Mesenchymal stem cell (in vitro differentiated cells and primary cell): ENCODE results near the gene POU2AF2.

Source experiments
- DNase-seq: peaks from one replicate; pipeline ENCODE4 v3.0.0-alpha.2; 2013
- H2AFZ ChIP-seq: one replicate; pipeline ENCODE4 v1.6.1; 2013; ENCODE audit warnings: low read depth, mild to moderate bottlenecking, control low read depth, inconsistent platforms, low read length, moderate library complexity
- H2AK5ac ChIP-seq: 2 replicates; pipeline ENCODE4 v1.6.1; 2013; ENCODE audit warnings: low read length, moderate library complexity, mild to moderate bottlenecking, inconsistent platforms; ENCODE audit not compliant: severe bottlenecking
- H2BK120ac ChIP-seq: one replicate; pipeline ENCODE4 v1.6.1; 2013; ENCODE audit warnings: low read depth, mild to moderate bottlenecking, inconsistent platforms, low read length, moderate library complexity
- H2BK12ac ChIP-seq, 2 experiments: one replicate each; pipeline ENCODE4 v1.6.1; 2013; ENCODE audit warnings: inconsistent platforms in 2 of 2, low read length in 2 of 2, mild to moderate bottlenecking in 2 of 2, moderate library complexity in 2 of 2, control low read depth in 1 of 2
- H2BK15ac ChIP-seq: one replicate; pipeline ENCODE4 v1.6.1; 2013; ENCODE audit warnings: mild to moderate bottlenecking, low read depth, inconsistent platforms; ENCODE audit not compliant: poor library complexity, severe bottlenecking
- H2BK5ac ChIP-seq: 2 replicates; pipeline ENCODE4 v1.6.1; 2013; ENCODE audit warnings: low read depth, mild to moderate bottlenecking, low read length, control low read depth, inconsistent platforms; ENCODE audit not compliant: poor library complexity, severe bottlenecking
- H3K14ac ChIP-seq, 2 experiments: one replicate each; pipeline ENCODE4 v1.6.1; 2013; ENCODE audit warnings: inconsistent platforms in 2 of 2, low read length in 2 of 2, control low read depth in 1 of 2, mild to moderate bottlenecking in 1 of 2, moderate library complexity in 1 of 2
- H3K18ac ChIP-seq, 2 experiments: one replicate each; pipeline ENCODE4 v1.6.1; 2013; ENCODE audit warnings: inconsistent platforms in 2 of 2, low read length in 2 of 2, control low read depth in 1 of 2, low read depth in 1 of 2, mild to moderate bottlenecking in 1 of 2
- H3K23ac ChIP-seq, 2 experiments: one replicate each; pipeline ENCODE4 v1.6.1; 2013; ENCODE audit warnings: inconsistent platforms in 2 of 2, low read length in 2 of 2, mild to moderate bottlenecking in 2 of 2, moderate library complexity in 2 of 2, control low read depth in 1 of 2
- H3K27ac ChIP-seq: 2 replicates; pipeline ENCODE4 v1.5.1; 2013; ENCODE audit warnings: mild to moderate bottlenecking, moderate library complexity, low read length, control low read depth, inconsistent platforms; ENCODE audit not compliant: poor library complexity, severe bottlenecking
- H3K27me3 ChIP-seq, 2 experiments: 2 replicates each; pipeline versions ENCODE4 v1.6.1 to v1.7.0; 2013; ENCODE audit warnings: low read length in 2 of 2, mild to moderate bottlenecking in 2 of 2, moderate library complexity in 2 of 2, control low read depth in 1 of 2, inconsistent platforms in 1 of 2; ENCODE audit not compliant: control insufficient read depth in 1 of 2, insufficient read depth in 1 of 2
- H3K36me3 ChIP-seq, 2 experiments: 2 replicates each; pipeline versions ENCODE4 v1.6.1 to v1.7.0; 2013; ENCODE audit warnings: low read length in 2 of 2, control low read depth in 1 of 2, inconsistent platforms in 1 of 2, low read depth in 1 of 2, mild to moderate bottlenecking in 1 of 2; ENCODE audit not compliant: insufficient read depth in 2 of 2, control insufficient read depth in 1 of 2
- H3K4ac ChIP-seq, 2 experiments: one replicate each; pipeline ENCODE4 v1.6.1; 2013; ENCODE audit warnings: inconsistent platforms in 2 of 2, low read length in 2 of 2, mild to moderate bottlenecking in 2 of 2, moderate library complexity in 2 of 2, control low read depth in 1 of 2, low read depth in 1 of 2
- H3K4me1 ChIP-seq: 2 replicates; pipeline ENCODE4 v1.6.1; 2013; ENCODE audit warnings: low read depth, low read length, control low read depth; ENCODE audit not compliant: control insufficient read depth, insufficient read depth
- H3K4me2 ChIP-seq: 2 replicates; pipeline ENCODE4 v1.6.1; 2013; ENCODE audit warnings: low read length, mild to moderate bottlenecking, inconsistent platforms; ENCODE audit not compliant: poor library complexity, severe bottlenecking
- H3K4me3 ChIP-seq, 2 experiments: 2 replicates each; pipeline versions ENCODE4 v1.5.1 to v1.7.0; 2013; ENCODE audit warnings: low read length in 2 of 2, mild to moderate bottlenecking in 2 of 2, control low read depth in 1 of 2, low read depth in 1 of 2; ENCODE audit not compliant: insufficient read depth in 1 of 2
- H3K79me1 ChIP-seq: replicated peaks from 2 replicates; pipeline ENCODE4 v1.6.1; 2013; ENCODE audit warnings: mild to moderate bottlenecking, control low read depth, low read length, inconsistent platforms; ENCODE audit not compliant: poor library complexity, severe bottlenecking
- H3K9ac ChIP-seq: 2 replicates; pipeline ENCODE4 v1.7.0; 2013; ENCODE audit warnings: mild to moderate bottlenecking, low read length, moderate library complexity
- H3K9me3 ChIP-seq: 2 replicates; pipeline ENCODE4 v1.7.0; 2013; ENCODE audit warnings: mild to moderate bottlenecking, low read length; ENCODE audit not compliant: control insufficient read depth
- H4K8ac ChIP-seq: one replicate; pipeline ENCODE4 v1.6.1; 2013; ENCODE audit warnings: inconsistent platforms, mild to moderate bottlenecking, low read length, moderate library complexity
- H4K91ac ChIP-seq: one replicate; pipeline ENCODE4 v1.6.1; 2013; ENCODE audit warnings: mild to moderate bottlenecking, low read length, inconsistent platforms
- WGBS: methylation state at CpG from one replicate; pipeline ENCODE4 v1.1.7; 2013; ENCODE audit warnings: mixed read lengths; 5-methylcytosine and 5-hydroxymethylcytosine counted together

The POU2AF2 gene

GRCh38 chr11:111253131-111253530 is 7.6 kb downstream of the POU2AF2 start:
- Histone ChIP-seq H2BK120ac (no peak overlapping the region), H3K9ac (no peak overlapping the region)
- 66% methylated on average over 1 of the region's 1 CpG for WGBS

GRCh38 chr11:111253630-111254029 is 8.1 kb downstream of the POU2AF2 start:
- Histone ChIP-seq H3K4me1 (no peaks in the 10 kb centered on the region), H2AFZ (no peak overlapping the region), H3K23ac (no peak overlapping the region), H2AK5ac (no peak overlapping the region), H3K79me1 (no peaks in the 10 kb centered on the region), H4K91ac (no peak overlapping the region), H3K4me2 (no peak overlapping the region), H3K9me3 (no peaks in the 10 kb centered on the region), H3K9ac (no peak overlapping the region), H3K4me3 (no peak overlapping the region), H3K14ac (peak overlapping the region in 1 of 2 experiments; percentile 55), H3K4ac (no peak overlapping the region), H3K27me3 (peaks cover 17 to 19% of the 10 kb centered on the region in 2 experiments), H2BK15ac (no peak overlapping the region), H2BK5ac (no peak overlapping the region), H3K18ac (no peak overlapping the region), H2BK12ac (no peak overlapping the region), H4K8ac (no peak overlapping the region), H3K27ac (no peak overlapping the region), H3K36me3 (no peaks in the 10 kb centered on the region), H2BK120ac (no peak overlapping the region)
- 78% methylated on average over 5 of the region's 5 CpGs for WGBS
- DNase-seq: no peak

More at GRCh38 chr11:111253131-111253530, 7.6 kb downstream of the POU2AF2 start:
- Histone ChIP-seq H3K36me3 (no peaks in the 10 kb centered on the region), H3K27ac (no peak overlapping the region), H3K9me3 (no peaks in the 10 kb centered on the region), H3K23ac (no peak overlapping the region), H2AFZ (no peak overlapping the region), H2BK15ac (no peak overlapping the region), H4K91ac (no peak overlapping the region), H2BK5ac (no peak overlapping the region), H2AK5ac (no peak overlapping the region), H3K4me2 (no peak overlapping the region), H3K14ac (no peak overlapping the region), H2BK12ac (no peak overlapping the region), H4K8ac (no peak overlapping the region), H3K27me3 (peaks cover 17 to 19% of the 10 kb centered on the region in 2 experiments), H3K79me1 (no peaks in the 10 kb centered on the region), H3K4ac (no peak overlapping the region), H3K4me1 (no peaks in the 10 kb centered on the region), H3K4me3 (no peak overlapping the region), H3K18ac (no peak overlapping the region)
- DNase-seq: no peak

- WGBS: 81% methylated on average over 2 of the region's 4 CpGs
- Histone ChIP-seq H3K18ac (no peak overlapping the region), H3K27ac (no peak overlapping the region), H4K91ac (no peak overlapping the region), H2BK12ac (no peak overlapping the region), H3K4me3 (no peak overlapping the region), H3K4me2 (no peak overlapping the region), H3K27me3 (peaks cover 1 to 14% of the 10 kb centered on the region in 2 experiments), H3K14ac (no peak overlapping the region), H2AFZ (no peak overlapping the region), H3K36me3 (no peaks in the 10 kb centered on the region), H2BK15ac (no peak overlapping the region), H2AK5ac (no peak overlapping the region), H3K9ac (no peak overlapping the region), H3K23ac (no peak overlapping the region), H3K9me3 (no peaks in the 10 kb centered on the region), H3K4ac (no peak overlapping the region), H4K8ac (no peak overlapping the region), H2BK120ac (no peak overlapping the region), H3K79me1 (no peaks in the 10 kb centered on the region), H2BK5ac (no peak overlapping the region), H3K4me1 (no peaks in the 10 kb centered on the region)
- DNase-seq: no peak
Observed at GRCh38 chr11:111258046-111258445, 12.5 kb downstream of the POU2AF2 start.

GRCh38 chr11:111259896-111260295 is 14.4 kb downstream of the POU2AF2 start:
- no peak overlapping the region for H3K9ac ChIP-seq
- H3K18ac ChIP-seq: no peak overlapping the region
- no peak overlapping the region for H3K4me3 ChIP-seq
- no peaks in the 10 kb centered on the region for H3K4me1 ChIP-seq
- no peak overlapping the region for H2BK120ac ChIP-seq
- 80% methylated on average over 4 of the region's 4 CpGs for WGBS
- H3K27me3 ChIP-seq: peaks cover 0 to 7% of the 10 kb centered on the region in 2 experiments
- H2AK5ac ChIP-seq: no peak overlapping the region
- no peak for DNase-seq
- H4K91ac ChIP-seq: no peak overlapping the region
- H2AFZ ChIP-seq: no peak overlapping the region
- H3K27ac ChIP-seq: no peak overlapping the region
- H2BK5ac ChIP-seq: no peak overlapping the region
- no peak overlapping the region for H3K23ac ChIP-seq
- no peak overlapping the region for H2BK15ac ChIP-seq
- no peak overlapping the region for H4K8ac ChIP-seq
- H3K4ac ChIP-seq: no peak overlapping the region
- no peaks in the 10 kb centered on the region for H3K9me3 ChIP-seq
- no peak overlapping the region for H2BK12ac ChIP-seq
- H3K4me2 ChIP-seq: no peak overlapping the region
- no peaks in the 10 kb centered on the region for H3K79me1 ChIP-seq
- no peak overlapping the region for H3K14ac ChIP-seq
- H3K36me3 ChIP-seq: no peaks in the 10 kb centered on the region
